ENCODE measurements around the gene ATAD1.
"Not testable (repeated sequence)": the region's sequence is repeated elsewhere in the genome, so short reads cannot be mapped to it uniquely, and the experiment has no call there.

Gene ATAD1

GRCh38 chr10:87846711-87847110 is 28.7 kb upstream of the ATAD1 start:
- not testable (repeated sequence) for DNase-seq (ENCODE audit: low read depth in 2 of 2)

GRCh38 chr10:87846023-87846422 is 28.0 kb upstream of the ATAD1 start:
- DNase-seq (ENCODE audit: low read depth in 2 of 2), result no peak

GRCh38 chr10:87845624-87845998 is 27.6 kb upstream of the ATAD1 start:
- no peak for DNase-seq (ENCODE audit: low read depth in 2 of 2)

GRCh38 chr10:87844837-87845623 is 27.0 kb upstream of the ATAD1 start:
- DNase-seq (ENCODE audit: low read depth in 2 of 2), result no peak

- DNase-seq (ENCODE audit: low read depth in 2 of 2), result no peak
Measured at GRCh38 chr10:87843714-87844113, 25.7 kb upstream of the ATAD1 start.

GRCh38 chr10:87842776-87843497 is 24.9 kb upstream of the ATAD1 start:
- no peak for DNase-seq (ENCODE audit: low read depth in 2 of 2)

- DNase-seq (ENCODE audit: low read depth in 2 of 2), result no peak
Measured at GRCh38 chr10:87842220-87842641, 24.2 kb upstream of the ATAD1 start.

DNA sequence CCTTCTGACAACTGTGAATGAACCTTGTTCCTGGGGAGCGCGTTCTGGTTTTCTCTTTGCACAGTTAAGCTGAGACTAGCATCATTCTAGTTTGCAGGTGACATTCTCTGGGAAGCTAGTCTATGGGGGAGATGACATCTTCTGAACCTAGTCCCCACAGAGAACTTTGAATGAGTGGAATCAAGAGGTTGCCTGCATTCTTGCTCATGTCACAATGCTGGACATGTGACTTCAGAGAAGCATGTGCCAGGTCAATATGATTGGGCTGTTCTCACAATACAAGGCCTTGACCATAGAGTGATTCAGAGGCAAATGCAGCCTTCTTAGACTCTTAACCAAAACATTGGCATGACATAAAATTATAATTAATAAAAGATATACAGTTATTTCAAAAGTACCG is 23.2 kb upstream of the ATAD1 start:
- DNase-seq (ENCODE audit: low read depth in 2 of 2), result no peak

- DNase-seq (ENCODE audit: low read depth in 2 of 2), result no peak
Measured at GRCh38 chr10:87838650-87839049, 20.6 kb upstream of the ATAD1 start.

- DNase-seq (ENCODE audit: low read depth in 2 of 2), result no peak
Measured at GRCh38 chr10:87837445-87837844, 19.4 kb upstream of the ATAD1 start.

- DNase-seq (ENCODE audit: low read depth in 2 of 2), result no peak
Measured at GRCh38 chr10:87836098-87836497, 18.1 kb upstream of the ATAD1 start.

GRCh38 chr10:87829986-87830729 is 12.1 kb upstream of the ATAD1 start:
- DNase-seq (ENCODE audit: low read depth in 2 of 2), result no peak

- DNase-seq (ENCODE audit: low read depth in 2 of 2), result not testable (repeated sequence)
Measured at GRCh38 chr10:87829051-87829450, 11.0 kb upstream of the ATAD1 start.

- DNase-seq (ENCODE audit: low read depth in 2 of 2), result no peak
Measured at GRCh38 chr10:87827681-87828080, 9.7 kb upstream of the ATAD1 start.

- DNase-seq (ENCODE audit: low read depth in 2 of 2), result no peak
Measured at GRCh38 chr10:87826653-87827052, 8.6 kb upstream of the ATAD1 start.

DNA sequence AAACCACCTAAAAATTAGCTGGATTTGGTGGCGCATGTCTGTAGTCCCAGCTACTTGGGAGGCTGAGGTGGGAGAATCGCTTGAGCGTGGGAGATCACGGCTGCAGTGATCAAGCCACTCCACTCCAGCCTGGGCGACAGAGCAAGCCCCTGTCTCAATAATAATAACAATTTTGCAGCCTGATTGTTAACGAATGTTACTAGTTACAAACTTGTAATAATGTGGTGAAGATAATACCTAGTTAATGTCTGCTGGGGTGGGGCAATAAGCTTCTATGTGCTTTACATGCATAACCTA is 1.2 kb upstream of the ATAD1 start:
- DNase-seq (ENCODE audit: low read depth in 2 of 2), result no peak

DNA sequence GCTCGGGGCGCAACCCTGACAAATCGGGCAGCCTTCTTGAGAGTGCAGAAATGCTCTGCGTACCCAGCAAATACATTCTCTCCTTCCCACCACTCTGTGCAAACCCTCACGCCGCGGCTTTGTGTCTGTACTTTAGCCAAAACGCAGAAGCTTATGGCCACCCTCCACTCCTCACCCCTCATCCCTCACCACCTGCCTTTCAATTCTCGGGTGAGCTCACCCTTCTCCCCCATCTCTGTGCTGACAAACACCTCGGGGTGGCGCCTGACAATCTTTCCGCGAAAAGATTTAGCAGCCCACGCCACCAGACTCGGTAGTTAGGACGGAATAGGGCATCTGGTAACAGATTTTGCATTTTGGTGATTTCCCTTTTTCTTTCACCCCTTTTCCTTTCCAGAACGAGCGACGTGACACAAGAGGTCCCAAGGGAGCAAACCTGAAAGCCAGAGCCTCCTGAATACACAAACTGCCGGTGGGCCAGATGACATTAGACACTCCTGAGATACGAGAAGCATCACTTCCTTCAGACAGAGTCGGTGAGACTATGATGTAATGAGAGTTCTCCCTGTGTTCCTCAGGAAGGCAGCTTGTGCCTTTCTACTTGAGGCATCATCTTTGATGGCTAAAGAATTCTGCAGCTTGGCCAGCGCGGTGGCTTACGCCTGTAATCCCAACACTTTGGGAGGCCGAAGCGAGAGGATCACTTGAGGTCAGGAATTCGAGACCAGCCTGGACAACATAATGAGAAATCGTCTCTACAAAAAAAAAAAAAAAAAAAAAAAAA is 671 bp upstream of the ATAD1 start:
- peak; percentile 44 to 47 for DNase-seq (ENCODE audit: low read depth in 2 of 2)

- no peak for DNase-seq (ENCODE audit: low read depth in 2 of 2)
Measured at GRCh38 chr10:87816898-87817608, 973 bp downstream of the ATAD1 start.

DNA sequence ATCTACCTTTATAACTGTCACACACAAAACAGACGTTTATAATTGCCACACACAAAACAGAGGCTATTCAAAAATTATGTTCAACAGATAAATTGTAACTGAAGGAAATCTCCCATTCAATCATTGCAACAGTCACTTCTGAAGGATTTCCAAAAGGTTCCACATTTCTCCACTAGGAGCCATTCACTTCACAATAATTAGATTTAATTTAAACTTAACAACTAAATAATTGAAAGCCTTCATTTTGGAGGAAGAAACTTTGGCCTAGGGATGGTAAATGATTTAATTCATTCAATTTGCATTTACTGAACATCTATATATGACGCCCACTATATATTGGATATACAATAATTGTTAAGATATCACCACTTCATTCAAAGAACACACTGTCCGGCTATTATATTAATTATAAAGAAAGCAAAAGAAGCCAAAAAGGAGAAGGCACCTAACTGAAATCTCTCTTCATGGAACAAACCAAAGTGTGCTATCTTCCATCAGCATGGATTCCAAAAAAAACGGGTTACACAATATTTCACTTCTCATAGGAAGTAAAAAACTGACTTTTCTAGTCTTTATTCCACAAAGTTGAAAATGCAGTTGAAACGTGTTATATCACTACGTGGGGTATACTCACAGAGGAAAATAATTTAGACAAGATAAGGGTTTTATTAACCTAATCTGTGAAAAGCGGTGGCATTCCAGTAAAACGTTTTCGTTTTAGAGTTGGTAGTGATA is 1.7 kb downstream of the ATAD1 start:
- no peak for DNase-seq (ENCODE audit: low read depth in 2 of 2)

GRCh38 chr10:87804939-87805569 is 13.0 kb downstream of the ATAD1 start:
- DNase-seq (ENCODE audit: low read depth in 2 of 2), result no peak
